OCI-M2 (cell line): ENCODE measurements around the gene ADRB1.

ENCODE experiments used
- DNase-seq: peaks from one replicate; lab custom pipeline; 2025; ENCODE audit not compliant: unreplicated experiment; lab: John Stamatoyannopoulos, UW

ADRB1 gene

DNA sequence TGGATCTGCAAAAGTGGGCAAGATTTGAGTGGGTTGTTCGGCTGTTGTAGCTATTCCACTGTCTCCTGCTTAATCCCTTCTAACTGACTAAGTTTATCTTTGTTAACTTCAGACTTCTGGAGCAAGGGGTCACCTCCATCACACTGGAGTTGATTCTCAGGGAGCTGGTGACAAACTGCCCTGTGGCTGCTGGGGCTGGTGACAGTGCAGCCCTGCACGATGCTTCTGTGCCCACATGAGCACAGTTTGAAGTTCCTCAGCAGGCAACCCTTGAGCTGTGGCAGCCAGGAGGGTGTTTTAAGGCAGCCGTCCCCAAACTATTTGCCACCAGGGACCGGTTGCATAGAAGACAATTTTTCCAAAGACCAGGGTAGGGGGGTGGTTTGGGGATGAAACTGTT is 40.5 kb downstream of the ADRB1 start:
- no peak for DNase-seq

DNA sequence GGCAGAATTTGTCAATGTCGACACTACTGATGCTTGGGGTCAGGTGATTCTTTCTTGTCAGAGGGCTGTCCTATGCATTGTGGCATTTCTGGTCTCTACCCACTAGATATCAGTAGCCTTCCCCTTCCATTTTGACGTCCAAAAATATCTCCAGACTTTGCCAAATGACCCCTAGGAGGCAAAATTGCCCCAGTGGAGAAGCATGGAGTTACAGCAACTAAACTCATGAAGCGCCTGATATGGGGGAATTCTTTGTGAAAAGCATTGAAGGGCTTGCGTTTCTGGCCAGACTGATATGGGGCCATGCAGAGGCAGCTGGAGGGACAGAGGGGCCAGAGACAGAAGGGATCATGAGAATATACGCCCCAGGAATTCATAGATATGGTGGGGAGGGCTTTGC is 43.6 kb downstream of the ADRB1 start:
- no peak for DNase-seq

DNA sequence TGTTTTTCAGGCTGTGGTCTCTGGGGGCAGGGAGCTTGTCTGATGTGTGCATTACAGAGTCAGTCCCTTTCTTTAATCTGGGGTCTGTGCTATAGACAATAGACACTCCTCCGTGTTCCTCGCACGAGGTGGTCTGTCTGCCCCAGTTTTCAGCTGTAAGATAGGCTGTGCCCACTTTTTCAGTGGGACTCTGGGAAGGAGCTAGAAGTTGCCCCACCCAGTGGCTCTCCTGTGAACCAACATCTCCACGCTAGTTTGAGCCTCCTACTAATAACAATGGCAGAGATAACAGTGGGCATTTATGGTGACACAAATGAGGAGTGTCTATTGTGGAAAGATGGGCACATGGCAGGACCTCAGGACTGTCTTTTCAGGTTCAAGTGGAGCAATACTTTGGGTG is 44.0 kb downstream of the ADRB1 start:
- no peak for DNase-seq

DNA sequence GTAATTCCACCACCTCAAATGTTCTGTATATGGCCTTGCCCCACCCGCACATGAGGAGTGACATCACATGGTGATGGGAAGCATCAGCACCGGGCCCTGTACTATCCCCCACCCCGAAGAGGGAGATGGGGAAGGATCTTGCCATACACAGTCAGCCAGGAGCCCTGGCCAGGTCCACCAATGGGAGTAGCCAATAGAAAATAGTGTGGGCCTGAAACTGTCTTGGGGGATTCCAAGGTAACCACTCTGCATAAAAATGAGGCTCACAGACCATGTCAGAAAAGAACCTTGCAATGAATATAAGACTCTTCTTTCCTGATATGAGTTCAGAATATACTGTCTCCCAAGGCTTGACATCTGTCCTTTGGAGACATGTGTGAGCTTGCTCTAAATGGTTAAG is 51.1 kb downstream of the ADRB1 start:
- no peak for DNase-seq

DNA sequence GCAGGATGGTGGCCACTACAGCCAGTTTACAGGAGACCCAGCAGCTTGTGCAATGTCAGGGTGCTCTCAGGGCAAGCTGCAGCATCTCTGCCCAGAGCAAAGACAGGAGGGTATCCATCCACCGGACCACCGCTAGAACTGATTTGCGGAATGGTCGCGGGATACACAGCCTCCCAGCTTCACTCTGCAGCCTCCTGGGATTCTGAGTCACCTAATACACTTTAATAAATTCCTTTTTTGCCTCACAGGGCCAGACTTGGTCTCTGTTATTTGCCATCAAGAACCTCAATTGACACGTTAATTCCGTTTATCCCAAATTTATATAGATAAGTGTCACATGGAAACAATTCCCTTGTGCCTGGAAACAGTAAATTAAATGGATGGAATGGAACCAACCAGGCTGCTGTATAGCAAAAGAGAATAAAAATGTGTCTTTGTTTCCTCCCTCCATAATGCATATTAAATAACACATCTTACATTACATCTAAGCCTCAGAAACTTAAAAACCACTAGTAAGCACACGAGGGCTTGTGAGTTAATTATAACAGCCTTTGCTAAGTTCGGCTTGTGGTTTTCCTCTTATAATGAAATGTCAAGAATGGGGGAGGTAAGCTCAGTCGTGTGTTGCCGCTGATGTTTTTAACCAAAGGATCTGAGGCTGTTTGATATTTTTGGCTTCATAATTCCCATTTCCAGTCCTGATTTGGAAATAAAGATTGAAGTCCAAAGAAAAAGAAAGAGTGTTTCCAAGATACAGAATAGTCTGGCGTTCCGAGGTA is 52.1 kb downstream of the ADRB1 start:
- DNase-seq, result no peak
